HG02943 (cell line): ENCODE measurements around the gene KCNE4.
"Not testable (repeated sequence)": the region's sequence is repeated elsewhere in the genome, so short reads cannot be mapped to it uniquely, and the experiment has no call there.

ENCODE experiments used
- ATAC-seq: cut with Tn5 transposase; IDR thresholded peaks from one replicate; pipeline ENCODE4 v1.9.1; 2021; ENCODE audit warnings: mild to moderate bottlenecking, low read depth, moderate library complexity; ENCODE audit not compliant: unreplicated experiment

The KCNE4 gene

GRCh38 chr2:223055836-223056235 lies 3.8 kb downstream of the KCNE4 start:
- no peak for ATAC-seq

GRCh38 chr2:223056701-223057418 lies 4.9 kb downstream of the KCNE4 start:
- ATAC-seq = no peak

- no peak for ATAC-seq
Measured at GRCh38 chr2:223057569-223057968, 5.6 kb downstream of the KCNE4 start.

GRCh38 chr2:223058952-223059716 lies 7.1 kb downstream of the KCNE4 start:
- ATAC-seq = no peak

DNA sequence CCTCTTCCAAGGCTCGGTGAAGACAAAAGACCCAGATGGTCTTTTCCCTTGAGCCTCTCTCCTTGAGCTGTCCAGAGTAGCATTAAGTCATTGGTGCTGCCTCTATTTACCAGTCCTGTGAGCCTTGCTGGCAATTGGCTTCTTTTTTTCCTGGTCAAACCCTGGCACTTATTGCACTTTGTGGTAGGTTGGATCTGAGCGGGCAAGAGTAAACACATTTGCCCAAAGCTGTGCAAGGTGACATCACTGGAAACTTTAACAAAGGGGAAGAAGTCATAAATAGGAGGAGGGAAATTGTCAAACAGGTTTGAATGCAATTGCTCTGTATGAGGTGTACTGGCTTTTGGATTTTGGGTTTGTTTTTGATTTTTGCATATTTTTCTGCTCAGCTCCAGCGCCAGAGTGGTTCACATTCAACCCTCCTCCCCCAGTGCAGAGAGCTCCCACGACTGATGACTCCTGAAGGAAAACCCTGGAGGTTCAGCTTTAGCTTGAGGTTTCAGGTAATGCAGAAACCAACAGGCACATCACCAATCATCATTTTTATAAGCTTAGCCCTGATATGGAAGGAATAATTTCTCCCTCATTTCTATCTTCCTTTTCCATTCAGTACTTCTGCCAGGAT lies 8.3 kb downstream of the KCNE4 start:
- ATAC-seq = no peak

DNA sequence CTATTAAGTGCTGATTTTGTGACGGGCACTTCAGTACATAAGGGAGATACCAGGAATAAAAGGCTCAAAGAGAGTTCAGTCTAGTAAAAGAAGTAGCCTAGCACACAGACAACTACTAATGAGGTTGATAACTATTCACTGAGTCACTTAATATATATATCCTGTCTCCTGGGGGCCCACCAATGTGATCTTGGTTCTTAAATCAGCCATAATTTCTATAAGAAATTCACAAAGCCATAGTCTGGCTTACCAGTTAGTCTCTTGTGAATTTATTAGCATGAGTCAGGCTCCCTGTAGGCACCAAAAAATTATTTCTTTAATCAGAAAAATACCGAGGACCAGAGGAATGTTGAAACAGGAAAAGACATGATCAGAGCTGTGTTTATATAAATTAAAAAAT lies 10.4 kb downstream of the KCNE4 start:
- ATAC-seq = no peak

GRCh38 chr2:223065107-223065506 lies 13.1 kb downstream of the KCNE4 start:
- ATAC-seq = no peak

DNA sequence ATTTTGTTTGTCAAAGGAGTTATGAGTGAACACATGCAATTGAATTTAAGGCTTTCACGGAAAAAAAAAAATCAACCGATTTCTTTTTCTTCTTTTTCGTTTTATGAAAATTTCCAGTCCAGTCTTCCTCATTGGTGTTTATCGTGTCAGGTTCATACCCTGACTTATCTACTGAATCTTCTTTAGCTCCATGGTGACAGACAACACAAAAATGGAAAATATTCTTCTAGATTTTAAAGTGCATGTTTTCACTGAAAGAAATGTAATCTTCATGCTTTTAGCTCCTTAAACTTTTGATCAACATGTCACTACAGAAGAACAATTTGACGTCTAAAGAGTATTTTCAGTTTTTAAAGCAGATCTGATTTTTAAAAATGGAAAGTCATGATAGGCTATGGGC lies 14.7 kb downstream of the KCNE4 start:
- no peak for ATAC-seq

DNA sequence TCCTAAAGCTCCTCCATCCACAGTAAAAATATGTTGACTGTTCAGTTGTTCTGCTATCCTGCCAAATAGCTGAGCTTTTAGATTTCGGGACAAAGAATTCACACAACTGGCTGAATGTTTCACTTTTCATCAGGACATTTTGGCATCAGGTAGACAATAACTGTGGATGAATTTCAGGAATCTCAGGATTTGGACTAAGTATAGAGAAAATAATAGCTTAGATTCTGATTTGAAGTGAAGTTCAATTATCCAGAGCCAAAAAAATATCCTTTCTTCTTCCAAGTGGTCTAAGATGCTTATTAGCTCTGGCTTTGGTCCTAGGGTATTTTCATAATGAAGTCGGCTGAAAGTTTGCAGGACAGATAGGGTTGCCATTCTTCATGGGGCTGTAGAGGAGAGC lies 16.1 kb downstream of the KCNE4 start:
- ATAC-seq = no peak

- no peak for ATAC-seq
Measured at GRCh38 chr2:223069465-223069864, 17.5 kb downstream of the KCNE4 start.

GRCh38 chr2:223069988-223070387 lies 18.0 kb downstream of the KCNE4 start:
- ATAC-seq = no peak

GRCh38 chr2:223071139-223071538 lies 19.1 kb downstream of the KCNE4 start:
- no peak for ATAC-seq

DNA sequence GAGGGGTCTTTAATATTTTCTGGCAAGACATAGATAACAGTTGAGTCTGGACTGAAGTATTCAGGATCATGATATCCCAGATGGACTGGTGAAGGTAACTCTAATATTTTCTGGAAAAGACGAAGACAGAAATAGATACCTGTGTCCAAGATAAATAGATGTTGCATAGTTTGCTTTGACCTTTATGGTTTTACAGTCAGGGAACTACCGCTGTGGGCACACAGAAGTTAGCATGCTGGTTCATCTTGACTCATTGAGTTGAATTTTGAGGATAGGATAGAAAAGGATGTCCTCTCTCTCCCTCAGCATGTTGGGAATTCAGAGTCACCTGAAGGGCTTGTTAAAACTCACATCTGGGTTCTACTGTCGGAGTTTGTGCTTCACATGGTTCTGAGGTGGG lies 20.8 kb downstream of the KCNE4 start:
- ATAC-seq = no peak

GRCh38 chr2:223075301-223076270 lies 23.6 kb downstream of the KCNE4 start:
- peak; percentile 93 for ATAC-seq

DNA sequence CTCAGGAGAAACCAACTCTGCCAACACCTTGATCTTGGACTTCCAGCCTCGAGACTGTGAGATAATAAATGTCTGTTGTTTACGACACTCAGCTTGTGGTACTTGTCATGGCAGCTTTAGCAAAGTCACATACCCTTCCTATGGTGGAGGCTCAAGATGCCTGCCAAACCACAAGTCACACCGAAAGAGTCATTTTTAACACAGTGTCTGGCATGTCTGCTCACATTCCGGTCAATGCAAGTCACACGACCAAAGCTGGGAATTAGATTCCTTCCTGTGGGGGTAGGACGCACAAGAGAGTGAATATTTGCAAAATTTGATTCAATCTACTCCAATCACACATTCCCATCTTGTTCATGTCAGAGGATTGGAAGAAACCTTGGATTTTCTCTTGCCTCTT lies 24.6 kb downstream of the KCNE4 start:
- no peak for ATAC-seq

DNA sequence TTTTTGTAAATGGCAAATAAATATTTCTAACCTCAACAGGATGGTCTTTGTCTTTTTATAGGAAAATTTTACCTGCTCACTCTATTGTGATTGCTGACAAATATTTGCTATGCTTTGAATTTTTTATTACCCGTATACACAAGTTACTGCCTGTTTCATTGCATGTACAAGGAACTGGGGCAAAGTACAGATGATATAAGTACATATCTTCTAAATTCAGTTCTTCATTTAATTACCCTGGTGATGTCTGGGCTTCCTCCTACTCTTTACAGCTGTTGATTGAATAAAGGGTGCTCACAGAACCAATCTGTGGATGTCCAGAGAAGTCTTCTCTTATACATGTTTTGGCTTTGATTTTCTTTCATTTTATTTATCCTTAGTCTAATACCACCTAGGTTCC lies 26.5 kb downstream of the KCNE4 start:
- no peak for ATAC-seq

DNA sequence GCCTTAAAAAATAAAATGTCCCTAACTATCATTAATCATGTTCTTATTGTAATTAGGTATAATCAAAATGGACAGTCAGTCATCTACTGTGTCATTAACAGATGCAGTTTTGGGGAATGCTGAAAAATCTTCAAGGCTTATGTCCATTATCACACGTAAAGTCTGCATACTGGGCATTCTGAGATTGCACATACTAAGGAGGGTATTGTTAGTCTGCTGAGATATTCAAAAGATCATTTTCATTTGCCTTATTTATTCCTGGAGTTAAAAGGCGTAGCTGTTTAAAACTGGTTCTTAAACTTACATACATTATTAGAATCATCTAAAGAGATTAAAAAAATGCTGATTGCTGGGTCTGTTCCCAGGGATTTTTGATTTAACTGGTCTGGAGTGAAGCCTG lies 27.4 kb downstream of the KCNE4 start:
- no peak for ATAC-seq

DNA sequence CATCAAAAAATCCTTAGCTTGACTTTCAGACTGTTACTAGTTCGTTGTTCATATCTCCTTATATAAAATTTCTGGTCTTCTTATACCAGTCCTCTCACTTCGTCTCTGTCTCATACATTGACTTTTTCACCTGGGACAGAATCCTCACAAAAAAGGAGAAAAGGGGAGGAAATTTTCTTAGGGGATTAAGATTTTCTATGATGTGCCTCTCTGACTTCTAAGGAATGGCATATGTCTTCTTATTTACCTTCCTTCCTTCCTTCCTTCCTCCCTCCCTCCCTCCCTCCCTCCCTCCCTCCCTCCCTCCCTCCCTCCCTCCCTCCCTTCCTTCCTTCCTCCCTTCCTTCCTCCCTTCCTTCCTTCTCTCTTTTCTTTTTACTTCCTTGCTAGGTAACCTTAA lies 27.9 kb downstream of the KCNE4 start:
- no peak for ATAC-seq

DNA sequence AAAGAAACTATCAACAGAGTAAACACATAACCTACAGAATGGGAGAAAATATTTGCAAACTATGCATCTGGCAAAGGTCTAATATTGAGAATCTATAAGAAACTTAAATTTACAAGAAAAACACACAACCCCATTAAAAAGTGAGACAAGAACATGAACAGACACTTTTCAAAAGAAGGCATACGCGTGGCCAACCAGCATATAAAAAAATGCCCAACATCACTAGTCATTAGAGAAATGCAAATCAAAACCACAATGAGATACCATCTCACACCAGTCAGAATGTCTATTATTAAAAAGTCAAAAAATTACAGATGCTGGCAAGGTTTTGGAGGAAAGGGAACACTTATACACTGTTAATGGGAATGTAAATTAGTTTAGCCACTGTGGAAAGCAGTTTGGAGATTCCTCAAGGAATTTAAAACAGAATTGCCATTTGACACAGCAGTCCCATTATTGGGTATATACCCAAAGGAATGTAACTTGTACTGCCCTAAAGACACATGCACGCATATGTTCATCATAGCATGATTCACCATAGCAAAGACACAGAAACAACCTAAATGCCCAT lies 28.9 kb downstream of the KCNE4 start:
- ATAC-seq = not testable (repeated sequence)

DNA sequence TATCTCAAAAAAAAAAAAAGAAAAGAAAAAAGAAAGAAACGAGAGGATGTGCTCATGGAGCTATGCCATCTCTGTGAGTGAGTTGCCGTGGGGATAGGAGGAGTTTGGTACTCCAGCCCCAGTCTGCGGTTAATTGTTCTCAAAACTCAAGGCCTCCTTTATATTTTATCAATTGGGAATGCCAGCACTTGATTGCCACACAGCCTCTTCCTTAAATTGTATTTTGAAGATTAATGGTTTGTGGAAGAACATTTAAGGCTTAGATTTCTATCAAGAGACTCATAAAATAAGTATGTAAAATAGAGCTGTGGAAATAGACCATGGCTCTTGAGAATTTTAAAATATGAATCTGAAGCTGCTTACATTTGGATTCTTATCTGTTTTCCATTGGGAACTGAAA lies 29.8 kb downstream of the KCNE4 start:
- ATAC-seq = no peak
